Subcutaneous adipose tissue (tissue), 4 donors: ENCODE results near the gene GABBR1. TPM values are rescaled to one million over a fixed set of nuclear protein-coding genes. Genes with fewer than 3 reads are reported as not detected.

ENCODE experiments used
- CTCF ChIP-seq: fragments of 450-650 bp; IDR thresholded peaks from one replicate; pipeline ENCODE4 v1.5.1; 2016; ENCODE audit warnings: low read depth, mild to moderate bottlenecking, control low read depth, antibody characterized with exemption, moderate library complexity
- total RNA-seq, 4 donors: library from RNA; depleted of rRNA; stranded (reverse); fragments of >200 nt; gene quantifications; one replicate each; pipeline ENCODE4 v1.1.0, GENCODE V29; 2016

GABBR1 gene
- total RNA-seq, 4 donors from 2014 or later = 20.6 to 31.0 (median 25.0) TPM

GRCh38 chr6:29530671-29531310 lies 102.2 kb downstream of the GABBR1 start:
- TF ChIP-seq CTCF = no peak

- TF ChIP-seq CTCF = no peak
Measured at GRCh38 chr6:29529956-29530355, 103.0 kb downstream of the GABBR1 start.

GRCh38 chr6:29528988-29529560 lies 103.9 kb downstream of the GABBR1 start:
- no peak for TF ChIP-seq CTCF

GRCh38 chr6:29528300-29528931 lies 104.6 kb downstream of the GABBR1 start:
- no peak for TF ChIP-seq CTCF

GRCh38 chr6:29527564-29527963 lies 105.4 kb downstream of the GABBR1 start:
- no peak for TF ChIP-seq CTCF

GRCh38 chr6:29527126-29527525 lies 105.9 kb downstream of the GABBR1 start:
- TF ChIP-seq CTCF = no peak

GRCh38 chr6:29525311-29525639 lies 107.7 kb downstream of the GABBR1 start:
- TF ChIP-seq CTCF = no peak
